ENCODE measurements around the gene PPARA.

PPARA gene

DNA sequence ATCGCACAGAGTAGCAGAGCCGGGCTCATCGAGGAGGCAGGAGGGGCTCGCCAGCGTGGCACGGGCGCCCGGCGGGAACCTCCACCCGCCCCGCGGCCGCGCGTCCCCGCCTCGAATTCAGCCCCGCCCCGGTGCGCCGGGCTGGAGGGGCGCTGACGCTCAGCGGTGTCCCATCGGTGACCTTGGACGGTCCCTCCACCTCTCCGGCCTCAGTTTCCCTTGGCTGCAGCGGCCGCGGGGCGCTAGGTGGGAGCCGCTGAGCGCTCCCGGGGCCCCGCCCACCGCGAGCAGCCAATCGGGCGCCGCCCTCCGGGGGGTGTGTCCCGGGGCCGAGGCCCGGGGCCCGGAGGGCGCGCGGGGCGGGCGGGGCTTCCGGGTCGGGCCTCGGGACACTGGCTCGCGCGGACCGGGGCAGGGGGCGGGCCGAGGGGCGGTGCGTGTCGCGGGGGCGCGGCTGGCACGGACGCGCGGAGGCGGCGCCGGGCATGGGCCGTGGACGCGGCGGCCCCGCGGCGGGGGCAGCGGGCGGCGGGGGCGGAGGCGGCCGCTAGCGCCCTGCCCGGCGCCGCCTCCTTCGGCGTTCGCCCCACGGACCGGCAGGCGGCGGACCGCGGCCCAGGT is at the start of gene PPARA:
Gene PPARA, plus strand, starts transcription at position 493 of the 621 bp plus-strand sequence. CDS start 47,858 bp downstream, outside the sequence.
- in situ Hi-C loops (cut with MboI; ENCODE audit: low sequenced_read_pairs) = no loop called here

- in situ Hi-C loops (cut with MboI; ENCODE audit: low sequenced_read_pairs) = loop anchor here (25.0 kb wide), 1 partner anchor 515 kb away; no protein-coding TSS in a partner anchor
Observed at GRCh38 chr22:46102159-46102558, 48.2 kb upstream of the PPARA start.

DNA sequence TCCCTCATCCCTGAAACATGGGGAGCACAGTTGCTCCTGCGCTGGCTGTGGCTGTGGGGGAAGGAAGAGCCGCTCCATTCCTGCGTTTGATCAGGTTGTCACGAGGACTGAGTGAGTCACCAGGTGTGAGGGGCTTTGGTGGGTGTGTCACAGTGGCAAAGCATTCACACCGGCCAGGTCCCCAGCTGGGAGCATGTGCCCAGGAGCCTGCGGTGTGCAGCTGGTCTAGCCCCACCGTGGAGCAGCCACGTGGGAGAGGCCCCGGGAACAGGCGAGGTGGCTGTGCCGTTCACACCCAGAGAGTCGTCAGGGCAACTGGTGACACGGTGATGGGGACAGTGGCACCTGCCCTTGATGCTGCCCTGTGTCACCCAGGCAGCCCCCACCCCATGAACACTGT is 47.6 kb upstream of the PPARA start:
- in situ Hi-C loops (cut with MboI; ENCODE audit: low sequenced_read_pairs) = loop anchor here (25.0 kb wide), 1 partner anchor 515 kb away; no protein-coding TSS in a partner anchor

GRCh38 chr22:46103181-46103580 is 47.1 kb upstream of the PPARA start:
- in situ Hi-C loops (cut with MboI; ENCODE audit: low sequenced_read_pairs) = loop anchor here (25.0 kb wide), 1 partner anchor 516 kb away; no protein-coding TSS in a partner anchor

GRCh38 chr22:46103664-46104063 is 46.7 kb upstream of the PPARA start:
- in situ Hi-C loops (cut with MboI; ENCODE audit: low sequenced_read_pairs) = loop anchor here (25.0 kb wide), 1 partner anchor 516 kb away; no protein-coding TSS in a partner anchor

GRCh38 chr22:46104170-46104880 is 46.0 kb upstream of the PPARA start:
- in situ Hi-C loops (cut with MboI; ENCODE audit: low sequenced_read_pairs) = loop anchor here (25.0 kb wide), 1 partner anchor 517 kb away; no protein-coding TSS in a partner anchor

DNA sequence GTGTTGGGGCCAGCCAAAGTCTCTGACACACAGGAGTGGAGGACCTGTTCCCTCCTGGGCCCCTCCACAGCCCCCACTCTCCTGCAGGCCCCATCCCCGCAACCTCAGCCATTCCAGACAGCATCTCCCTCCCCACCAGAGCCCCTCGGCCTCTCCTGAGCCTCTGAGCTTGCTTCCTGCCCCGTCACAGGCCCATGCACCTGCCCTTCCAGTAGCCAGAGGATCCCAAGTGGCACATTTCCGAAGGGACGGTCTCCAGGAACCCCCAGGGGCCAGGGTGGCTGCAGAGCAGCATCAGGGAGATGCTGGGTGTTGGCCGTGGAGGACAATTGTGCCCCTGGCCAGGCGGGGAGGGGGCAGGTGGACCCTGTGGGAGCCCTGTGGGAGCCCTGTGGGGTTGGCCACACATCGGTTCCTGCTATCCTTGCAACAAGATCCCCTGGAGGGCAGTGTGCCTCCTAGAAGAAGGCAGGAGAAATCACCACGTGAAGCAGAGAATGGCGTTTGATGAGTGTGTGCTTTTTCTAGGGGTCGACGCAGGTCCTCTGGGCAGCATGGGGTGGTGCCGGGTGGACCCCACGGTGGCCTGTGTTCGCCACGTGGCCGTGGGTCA is 45.3 kb upstream of the PPARA start:
- in situ Hi-C loops (cut with MboI; ENCODE audit: low sequenced_read_pairs) = loop anchor here (25.0 kb wide), 1 partner anchor 518 kb away; no protein-coding TSS in a partner anchor

- in situ Hi-C loops (cut with MboI; ENCODE audit: low sequenced_read_pairs) = loop anchor here (25.0 kb wide), 1 partner anchor 518 kb away; no protein-coding TSS in a partner anchor
Observed at GRCh38 chr22:46105494-46106278, 44.6 kb upstream of the PPARA start.

GRCh38 chr22:46106279-46107022 is 43.9 kb upstream of the PPARA start:
- in situ Hi-C loops (cut with MboI; ENCODE audit: low sequenced_read_pairs) = loop anchor here (25.0 kb wide), 1 partner anchor 519 kb away; no protein-coding TSS in a partner anchor

DNA sequence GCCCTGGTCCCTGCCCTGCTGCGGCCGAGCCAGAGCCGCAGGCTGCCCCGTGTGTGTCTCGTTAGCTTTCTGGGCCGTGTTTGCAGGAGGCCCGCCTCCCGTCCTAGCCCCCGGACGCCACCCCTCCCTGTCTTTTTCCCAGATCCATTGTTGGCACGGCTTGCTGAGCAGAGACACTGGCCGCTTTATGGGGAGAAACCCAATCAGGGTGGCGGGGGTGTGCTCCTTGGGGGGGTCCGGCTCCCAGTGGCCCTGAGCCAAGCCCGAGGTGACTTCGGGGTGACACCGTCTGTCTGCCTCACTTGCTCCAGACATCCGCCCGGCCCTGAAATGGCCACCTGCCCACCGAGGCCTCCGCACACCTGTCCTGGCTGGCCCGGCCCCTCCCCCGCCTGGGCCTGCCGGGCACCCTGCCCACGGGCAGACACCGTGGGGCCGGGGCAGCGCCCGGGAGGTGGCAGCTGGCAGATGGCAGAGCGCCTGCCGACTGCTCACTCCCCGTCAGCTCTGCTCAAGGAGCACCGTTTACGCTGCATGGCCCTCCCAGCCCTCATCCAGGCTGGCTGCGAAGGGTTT is 43.1 kb upstream of the PPARA start:
- in situ Hi-C loops (cut with MboI; ENCODE audit: low sequenced_read_pairs) = loop anchor here (25.0 kb wide), 1 partner anchor 520 kb away; no protein-coding TSS in a partner anchor

DNA sequence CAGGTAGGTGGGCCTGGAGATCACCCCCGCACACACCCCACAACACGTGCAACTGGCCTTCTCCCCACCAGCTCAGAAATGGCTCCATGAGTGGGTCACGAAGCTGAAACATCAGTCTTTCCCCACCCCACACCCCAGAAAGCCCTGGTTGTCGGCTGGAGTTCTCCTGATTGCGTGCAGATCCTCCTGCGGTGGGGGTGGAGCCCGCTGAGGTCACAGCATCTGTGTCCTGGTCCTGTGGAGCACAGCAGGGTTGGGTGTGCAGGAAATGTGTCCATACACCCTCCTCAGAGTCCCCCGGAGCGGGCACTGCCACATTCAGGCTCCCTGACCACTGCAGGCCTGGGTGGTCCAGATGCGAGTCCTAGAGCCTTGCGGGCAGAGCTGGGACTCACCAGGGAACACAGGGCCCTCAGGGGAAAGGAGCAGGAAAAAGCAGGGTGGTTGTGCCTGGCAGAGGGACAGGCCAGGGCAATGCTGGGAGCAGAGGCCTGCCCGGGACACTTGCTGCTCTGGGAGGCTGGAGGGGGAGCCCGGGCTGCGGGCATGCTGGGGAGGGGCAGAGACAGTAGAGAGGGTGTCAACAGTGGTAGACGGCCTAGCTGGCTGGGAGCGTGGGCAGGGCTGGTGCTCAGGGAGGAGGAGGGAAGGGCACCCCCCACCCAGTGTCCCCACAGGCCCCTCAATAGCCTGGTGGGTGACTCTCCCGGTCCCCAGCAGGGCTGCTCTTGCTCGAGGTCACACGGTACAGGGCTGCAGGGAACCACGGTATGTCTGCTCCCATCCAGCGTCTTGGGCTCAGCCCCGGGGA is 42.4 kb upstream of the PPARA start:
- in situ Hi-C loops (cut with MboI; ENCODE audit: low sequenced_read_pairs) = loop anchor here (25.0 kb wide), 1 partner anchor 521 kb away; no protein-coding TSS in a partner anchor

GRCh38 chr22:46108564-46109473 is 41.5 kb upstream of the PPARA start:
- in situ Hi-C loops (cut with MboI; ENCODE audit: low sequenced_read_pairs) = loop anchor here (25.0 kb wide), 1 partner anchor 522 kb away; no protein-coding TSS in a partner anchor

- in situ Hi-C loops (cut with MboI; ENCODE audit: low sequenced_read_pairs) = loop anchor here (25.0 kb wide), 1 partner anchor 522 kb away; no protein-coding TSS in a partner anchor
Observed at GRCh38 chr22:46109474-46110003, 40.8 kb upstream of the PPARA start.

GRCh38 chr22:46110215-46110614 is 40.1 kb upstream of the PPARA start:
- in situ Hi-C loops (cut with MboI; ENCODE audit: low sequenced_read_pairs) = loop anchor here (25.0 kb wide), 1 partner anchor 523 kb away; no protein-coding TSS in a partner anchor

DNA sequence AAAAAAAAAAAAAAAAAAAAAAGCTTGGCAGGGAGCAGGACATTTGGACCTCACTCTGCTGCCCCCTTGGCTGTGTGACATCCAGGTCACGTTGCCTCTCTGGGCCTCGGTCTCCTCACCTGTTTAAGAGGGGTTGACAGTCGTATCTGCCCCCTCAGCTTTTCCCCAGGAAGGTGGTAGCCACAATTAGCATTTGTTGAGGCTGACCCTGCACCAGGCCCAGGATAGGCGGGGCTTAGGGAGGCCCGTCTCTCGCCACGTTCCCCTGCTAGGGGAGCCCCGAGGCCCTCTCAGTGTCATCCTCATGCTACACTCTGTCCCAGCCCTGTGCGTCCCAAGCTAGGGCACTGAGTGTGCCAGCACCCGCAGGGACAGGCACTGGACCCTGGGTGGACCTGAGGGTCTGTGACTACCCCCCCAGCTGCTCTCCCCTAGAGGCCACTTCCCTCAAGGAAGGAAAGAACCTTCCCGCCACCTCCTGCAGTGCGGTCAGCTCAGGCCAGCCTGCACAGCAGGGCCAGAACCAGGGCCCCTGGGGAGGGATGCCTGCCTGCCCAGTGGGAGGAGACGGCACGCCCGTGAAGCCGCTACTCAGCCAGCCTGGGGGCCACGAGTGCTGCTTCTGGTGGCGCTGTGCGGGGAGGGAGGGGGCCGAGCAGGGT is 38.5 kb upstream of the PPARA start:
- in situ Hi-C loops (cut with MboI; ENCODE audit: low sequenced_read_pairs) = loop anchor here (25.0 kb wide), 1 partner anchor 524 kb away; no protein-coding TSS in a partner anchor

GRCh38 chr22:46112405-46112804 is 37.9 kb upstream of the PPARA start:
- in situ Hi-C loops (cut with MboI; ENCODE audit: low sequenced_read_pairs) = loop anchor here (25.0 kb wide), 1 partner anchor 525 kb away; no protein-coding TSS in a partner anchor

Data from HL-60/S4 treated with phorbol 12-myristate 13-acetate at 8.2 ng/mL for 4 days and 3 days (cell line).